ENCODE measurements around the gene SALL1.

DNA sequence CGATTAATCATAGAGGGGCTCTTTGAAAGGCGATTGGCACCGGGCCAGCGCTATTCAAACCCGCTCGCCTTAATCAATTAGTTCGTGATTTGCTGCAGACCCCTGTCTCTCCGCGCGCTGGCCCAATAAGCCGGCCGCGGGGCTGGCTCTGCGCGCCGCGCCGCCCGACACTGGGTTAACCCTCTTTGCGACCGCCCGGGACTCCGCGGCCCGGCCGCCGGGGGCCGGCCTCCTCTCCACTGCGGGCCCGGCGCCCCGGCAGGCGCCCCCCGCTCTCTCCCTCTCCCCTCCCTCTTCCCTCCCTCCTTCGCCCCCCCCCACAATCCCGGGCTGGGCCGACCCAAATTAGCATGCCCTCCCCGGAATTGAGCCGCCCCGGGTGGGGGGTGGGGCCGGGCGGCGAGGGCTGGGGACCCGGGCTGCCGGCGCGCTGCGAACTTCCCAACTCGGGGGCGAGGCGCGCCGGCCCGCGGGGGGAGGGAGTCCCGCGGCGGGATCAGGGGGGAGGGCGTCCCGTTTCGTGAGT lies 428 bp upstream of the SALL1 start:
- TF ChIP-seq, protein P1, sequence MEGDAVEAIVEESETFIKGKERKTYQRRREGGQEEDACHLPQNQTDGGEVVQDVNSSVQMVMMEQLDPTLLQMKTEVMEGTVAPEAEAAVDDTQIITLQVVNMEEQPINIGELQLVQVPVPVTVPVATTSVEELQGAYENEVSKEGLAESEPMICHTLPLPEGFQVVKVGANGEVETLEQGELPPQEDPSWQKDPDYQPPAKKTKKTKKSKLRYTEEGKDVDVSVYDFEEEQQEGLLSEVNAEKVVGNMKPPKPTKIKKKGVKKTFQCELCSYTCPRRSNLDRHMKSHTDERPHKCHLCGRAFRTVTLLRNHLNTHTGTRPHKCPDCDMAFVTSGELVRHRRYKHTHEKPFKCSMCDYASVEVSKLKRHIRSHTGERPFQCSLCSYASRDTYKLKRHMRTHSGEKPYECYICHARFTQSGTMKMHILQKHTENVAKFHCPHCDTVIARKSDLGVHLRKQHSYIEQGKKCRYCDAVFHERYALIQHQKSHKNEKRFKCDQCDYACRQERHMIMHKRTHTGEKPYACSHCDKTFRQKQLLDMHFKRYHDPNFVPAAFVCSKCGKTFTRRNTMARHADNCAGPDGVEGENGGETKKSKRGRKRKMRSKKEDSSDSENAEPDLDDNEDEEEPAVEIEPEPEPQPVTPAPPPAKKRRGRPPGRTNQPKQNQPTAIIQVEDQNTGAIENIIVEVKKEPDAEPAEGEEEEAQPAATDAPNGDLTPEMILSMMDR (IDR thresholded peaks at IDR 0.05 in 4 of 5, conservative IDR thresholded peaks at IDR 0.05 in 1 of 5), result no peak
- no peak for TF ChIP-seq POLR2A (IDR thresholded peaks at IDR 0.05)

Data from gastrocnemius medialis (tissue), 4 donors.